Chondrocyte (in vitro differentiated cells): Measurements from ENCODE around the gene NR5A2. TPM values are rescaled to one million over a fixed set of nuclear protein-coding genes. Genes with fewer than 3 reads are reported as not detected.
A peak's percentile ranks its signal among the peaks of the same experiment; 100 is the strongest.

ENCODE experiments used
- DNase-seq: peaks from one replicate; pipeline ENCODE4 v3.0.0; 2021; ENCODE audit warnings: mixed read lengths, low spot score
- H3K27ac Mint-ChIP-seq: one replicate; pipeline ENCODE4 v1.8.0; 2021; ENCODE audit warnings: mild to moderate bottlenecking, moderate library complexity, mixed read lengths; ENCODE audit not compliant: unreplicated experiment
- H3K27me3 Mint-ChIP-seq: 2 replicates; pipeline ENCODE4 v1.8.0; 2021; ENCODE audit warnings: low read depth, mixed read lengths
- H3K36me3 Mint-ChIP-seq: 2 replicates; pipeline ENCODE4 v1.8.0; 2021; ENCODE audit warnings: low read depth, mixed read lengths
- H3K4me1 Mint-ChIP-seq: 2 replicates; pipeline ENCODE4 v1.8.0; 2021; ENCODE audit warnings: low read depth, mild to moderate bottlenecking, mixed read lengths
- H3K4me3 Mint-ChIP-seq: one replicate; pipeline ENCODE4 v1.8.0; 2021; ENCODE audit warnings: mild to moderate bottlenecking, moderate library complexity, mixed read lengths; ENCODE audit not compliant: unreplicated experiment
- H3K9me3 Mint-ChIP-seq: 2 replicates; pipeline ENCODE4 v1.8.0; 2021; ENCODE audit warnings: low read depth, mixed read lengths
- CTCF ChIP-seq: fragments of 200-600 bp; sonication (generic); IDR thresholded peaks from 2 replicates; pipeline ENCODE4 v1.5.0; 2021; ENCODE audit warnings: antibody characterized with exemption, mild to moderate bottlenecking, moderate library complexity
- total RNA-seq: library from RNA; stranded (reverse); gene quantifications from 3 replicates; pipeline ENCODE4 v1.2.1, GENCODE V29; 2021

Gene NR5A2
- total RNA-seq, 1 donor from 2014 or later: not detected

GRCh38 chr1:200176181-200176580 lies 148.7 kb downstream of the NR5A2 start:
- DNase-seq: no peak
- peaks cover 23% of the 10 kb centered on the region for H3K4me1 Mint-ChIP-seq
- no peak for TF ChIP-seq CTCF
- no peaks in the 10 kb centered on the region for H3K36me3 Mint-ChIP-seq
- H3K4me3 Mint-ChIP-seq: no peak overlapping the region
- no peaks in the 10 kb centered on the region for H3K27me3 Mint-ChIP-seq
- H3K27ac Mint-ChIP-seq: no peak overlapping the region
- H3K9me3 Mint-ChIP-seq: no peaks in the 10 kb centered on the region

- DNase-seq: no peak
- Mint-ChIP-seq H3K4me1 (peaks cover 23% of the 10 kb centered on the region), H3K9me3 (no peaks in the 10 kb centered on the region), H3K27me3 (no peaks in the 10 kb centered on the region), H3K36me3 (no peaks in the 10 kb centered on the region), H3K4me3 (no peak overlapping the region), H3K27ac (no peak overlapping the region)
- no peak for TF ChIP-seq CTCF
Measured at GRCh38 chr1:200176798-200177197, 149.3 kb downstream of the NR5A2 start.

DNA sequence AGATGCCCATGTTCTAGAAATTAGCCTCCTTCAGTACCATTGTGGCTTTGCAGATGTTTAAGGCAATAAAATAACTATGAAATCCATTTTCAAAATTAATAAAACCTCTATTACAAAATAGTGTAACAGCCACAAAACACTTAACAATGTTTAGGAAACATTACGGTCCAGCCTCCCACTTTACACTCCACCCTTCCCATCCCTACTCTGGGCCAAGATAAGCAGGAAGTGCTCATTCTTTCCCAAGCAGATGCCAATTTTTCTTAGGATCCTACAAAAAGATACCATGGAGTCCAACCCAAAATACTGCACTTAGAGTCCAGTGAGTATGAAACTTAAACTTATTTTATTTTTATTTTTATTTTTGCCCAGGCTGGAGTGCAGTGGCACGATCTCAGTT lies 150.8 kb downstream of the NR5A2 start:
- Mint-ChIP-seq H3K9me3 (no peaks in the 10 kb centered on the region), H3K36me3 (no peaks in the 10 kb centered on the region), H3K4me3 (no peak overlapping the region), H3K27ac (peak overlapping the region; percentile 22), H3K4me1 (peaks cover 32% of the 10 kb centered on the region), H3K27me3 (no peaks in the 10 kb centered on the region)
- no peak for TF ChIP-seq CTCF
- DNase-seq: no peak

GRCh38 chr1:200179126-200179780 lies 151.7 kb downstream of the NR5A2 start:
- Mint-ChIP-seq H3K27me3 (no peaks in the 10 kb centered on the region), H3K9me3 (no peaks in the 10 kb centered on the region), H3K4me1 (peaks cover 42% of the 10 kb centered on the region), H3K27ac (peak overlapping the region; percentile 84), H3K4me3 (no peak overlapping the region), H3K36me3 (no peaks in the 10 kb centered on the region)
- no peak for TF ChIP-seq CTCF
- DNase-seq: no peak

GRCh38 chr1:200179781-200180160 lies 152.3 kb downstream of the NR5A2 start:
- no peak for TF ChIP-seq CTCF
- DNase-seq: no peak
- Mint-ChIP-seq H3K27ac (peak overlapping the region; percentile 84), H3K36me3 (no peaks in the 10 kb centered on the region), H3K27me3 (no peaks in the 10 kb centered on the region), H3K4me3 (no peak overlapping the region), H3K4me1 (peaks cover 47% of the 10 kb centered on the region), H3K9me3 (no peaks in the 10 kb centered on the region)
